ENCODE results near the gene FGFBP2.

- TF ChIP-seq POLR2AphosphoS5 (IDR thresholded peaks at IDR 0.05; ENCODE audit: borderline replicate concordance, low read depth, low read length) (no peak), EZH2 (IDR thresholded peaks at IDR 0.05) (no peak)
Measured at GRCh38 chr4:15914291-15914690, 48.7 kb downstream of the FGFBP2 start.

All from SK-N-MC (cell line).